GM13976 (cell line): ENCODE results near the gene FRMD4A.

Experiments used
- DNase-seq: peaks from one replicate; pipeline ENCODE4 v3.0.0; 2012; ENCODE audit warnings: low spot score
- CTCF ChIP-seq: IDR thresholded peaks from 2 replicates; pipeline ENCODE4 v1.5.1; 2012; ENCODE audit warnings: borderline replicate concordance, mild to moderate bottlenecking; ENCODE audit not compliant: insufficient read depth; ENCODE audit errors: extremely low read depth, missing control alignments, control extremely low read depth
- in situ Hi-C: fragments of 300-500 bp; cut with MboI; formaldehyde crosslinking; loops from one replicate; pipeline ENCODE4 v1.12.0; 2022; ENCODE audit warnings: low sequenced_read_pairs, mixed read lengths, inconsistent platforms; ENCODE audit not compliant: unreplicated experiment

Gene FRMD4A

GRCh38 chr10:13731799-13732198, 598.9 kb downstream of the FRMD4A start:
- no peak for TF ChIP-seq CTCF
- in situ Hi-C loops = no loop called here
- DNase-seq = no peak

- in situ Hi-C loops = no loop called here
These were observed 599.8 kb downstream of the FRMD4A start for GRCh38 chr10:13730956-13731355.

GRCh38 chr10:13730306-13730652, 600.4 kb downstream of the FRMD4A start:
- no peak for DNase-seq
- TF ChIP-seq CTCF = no peak
- in situ Hi-C loops = no loop called here

More at GRCh38 chr10:13730956-13731355, 599.8 kb downstream of the FRMD4A start:
- no peak for DNase-seq
- TF ChIP-seq CTCF = no peak

GRCh38 chr10:13729586-13730305, 601.0 kb downstream of the FRMD4A start:
- no peak for DNase-seq
- in situ Hi-C loops = no loop called here
- no peak for TF ChIP-seq CTCF

- TF ChIP-seq CTCF = no peak
- DNase-seq = no peak
- in situ Hi-C loops = no loop called here
These were observed 601.7 kb downstream of the FRMD4A start for GRCh38 chr10:13728898-13729535.

GRCh38 chr10:13725594-13725993, 605.1 kb downstream of the FRMD4A start:
- in situ Hi-C loops = no loop called here
- no peak for TF ChIP-seq CTCF
- no peak for DNase-seq
